Esophagus (tissue), 2 donors: ENCODE measurements around the gene KIAA1328. TPM values are rescaled to one million over a fixed set of nuclear protein-coding genes. Genes with fewer than 3 reads are reported as not detected.

Experiments used
- H3K27ac ChIP-seq, 2 donors: one replicate each; pipeline ENCODE4 v1.5.1; 2013; ENCODE audit warnings: low read depth in 2 of 2, mild to moderate bottlenecking in 2 of 2, inconsistent platforms in 1 of 2, low read length in 1 of 2, moderate library complexity in 1 of 2
- H3K27me3 ChIP-seq, 2 donors: one replicate each; pipeline ENCODE4 v1.6.1; 2013; ENCODE audit warnings: low read length in 2 of 2, control low read depth in 1 of 2, mild to moderate bottlenecking in 1 of 2; ENCODE audit not compliant: insufficient read depth in 2 of 2, control insufficient read depth in 1 of 2
- H3K36me3 ChIP-seq, 2 donors: one replicate each; pipeline ENCODE4 v1.6.1; 2013; ENCODE audit warnings: low read length in 1 of 2; ENCODE audit not compliant: control insufficient read depth in 2 of 2, insufficient read depth in 2 of 2
- H3K4me1 ChIP-seq, 2 donors: one replicate each; pipeline ENCODE4 v1.6.1; 2013; ENCODE audit warnings: low read length in 1 of 2; ENCODE audit not compliant: control insufficient read depth in 2 of 2, insufficient read depth in 2 of 2
- H3K4me3 ChIP-seq, 2 donors: one replicate each; pipeline ENCODE4 v1.5.1; 2013; ENCODE audit warnings: low read length in 2 of 2, mild to moderate bottlenecking in 2 of 2, low read depth in 1 of 2, moderate library complexity in 1 of 2
- H3K9me3 ChIP-seq, 2 donors: one replicate each; pipeline ENCODE4 v1.6.1; 2013; ENCODE audit warnings: mild to moderate bottlenecking in 2 of 2, low read depth in 1 of 2, low read length in 1 of 2, moderate library complexity in 1 of 2; ENCODE audit not compliant: control insufficient read depth in 2 of 2, insufficient read depth in 1 of 2
- WGBS, 2 donors: extraction: QIAGEN DNeasy Blood & Tissue Kit; methylation state at CpG; one replicate each; pipeline ENCODE4 v1.1.7; 2013; 5-methylcytosine and 5-hydroxymethylcytosine counted together
- polyA plus RNA-seq, 2 donors: library from polyadenylated mRNA; stranded (reverse); fragments of 200-250 nt; gene quantifications; one replicate each; pipeline ENCODE4 v1.2.3, GENCODE V29; 2013
- donor health status: healthy with polysubstance abuse.
- donor health status: Bipolar disorder and iron deficiency.

Gene KIAA1328
- polyA plus RNA-seq, 2 donors: 1.9 to 2.6 TPM

GRCh38 chr18:37249171-37249886, 420.4 kb downstream of the KIAA1328 start:
- Histone ChIP-seq H3K9me3 (no peaks in the 10 kb centered on the region), H3K27me3 (no peaks in the 10 kb centered on the region), H3K27ac (no peak overlapping the region), H3K4me3 (no peak overlapping the region), H3K4me1 (peaks cover under 1 to 2% of the 10 kb centered on the region in 2 donors), H3K36me3 (no peaks in the 10 kb centered on the region)
- WGBS, 2 donors: 75 to 81% methylated on average over 11 of the region's 11 CpGs

- H3K36me3 ChIP-seq: no peaks in the 10 kb centered on the region
- peaks cover 3 to 5% of the 10 kb centered on the region in 2 donors for H3K4me1 ChIP-seq
- H3K4me3 ChIP-seq: no peak overlapping the region
- 76 to 78% methylated on average over 6 of the region's 6 CpGs for WGBS, 2 donors
- no peaks in the 10 kb centered on the region for H3K9me3 ChIP-seq
- no peaks in the 10 kb centered on the region for H3K27me3 ChIP-seq
- H3K27ac ChIP-seq: no peak overlapping the region
Measured at GRCh38 chr18:37249895-37250618, 421.1 kb downstream of the KIAA1328 start.

- Histone ChIP-seq H3K4me3 (no peak overlapping the region), H3K27ac (no peak overlapping the region), H3K27me3 (no peaks in the 10 kb centered on the region), H3K9me3 (no peaks in the 10 kb centered on the region), H3K36me3 (no peaks in the 10 kb centered on the region), H3K4me1 (peaks cover 3 to 5% of the 10 kb centered on the region in 2 donors)
- 67 to 68% methylated on average over 3 of the region's 3 CpGs for WGBS, 2 donors
Measured at GRCh38 chr18:37251679-37252078, 422.8 kb downstream of the KIAA1328 start.

GRCh38 chr18:37252342-37252741, 423.4 kb downstream of the KIAA1328 start:
- Histone ChIP-seq H3K27ac (no peak overlapping the region), H3K36me3 (no peaks in the 10 kb centered on the region), H3K4me3 (no peak overlapping the region), H3K4me1 (peaks cover 3 to 5% of the 10 kb centered on the region in 2 donors), H3K27me3 (no peaks in the 10 kb centered on the region), H3K9me3 (no peaks in the 10 kb centered on the region)
- WGBS, 2 donors: 68 to 74% methylated on average over 3 of the region's 3 CpGs

GRCh38 chr18:37252854-37253393, 424.0 kb downstream of the KIAA1328 start:
- Histone ChIP-seq H3K4me1 (peaks cover 3 to 5% of the 10 kb centered on the region in 2 donors), H3K27ac (no peak overlapping the region), H3K9me3 (no peaks in the 10 kb centered on the region), H3K4me3 (no peak overlapping the region), H3K27me3 (no peaks in the 10 kb centered on the region), H3K36me3 (no peaks in the 10 kb centered on the region)
- WGBS, 2 donors: 69 to 71% methylated on average over 9 to 12 of the region's 12 CpGs

GRCh38 chr18:37253394-37254235, 424.7 kb downstream of the KIAA1328 start:
- Histone ChIP-seq H3K36me3 (no peaks in the 10 kb centered on the region), H3K4me3 (peak overlapping the region in 1 of 2 donors; percentile 38), H3K4me1 (peaks cover 3 to 5% of the 10 kb centered on the region in 2 donors), H3K9me3 (no peaks in the 10 kb centered on the region), H3K27me3 (no peaks in the 10 kb centered on the region), H3K27ac (no peak overlapping the region)
- 7 to 10% methylated on average over 52 to 83 of the region's 83 CpGs for WGBS, 2 donors

GRCh38 chr18:37254236-37254754, 425.4 kb downstream of the KIAA1328 start:
- H3K36me3 ChIP-seq: no peaks in the 10 kb centered on the region
- H3K27ac ChIP-seq: no peak overlapping the region
- H3K4me3 ChIP-seq: peak overlapping the region in 1 of 2 donors; percentile 38
- peaks cover 3 to 5% of the 10 kb centered on the region in 2 donors for H3K4me1 ChIP-seq
- no peaks in the 10 kb centered on the region for H3K9me3 ChIP-seq
- no peaks in the 10 kb centered on the region for H3K27me3 ChIP-seq
- 5 to 9% methylated on average over 24 to 49 of the region's 49 CpGs for WGBS, 2 donors

- H3K36me3 ChIP-seq: no peaks in the 10 kb centered on the region
- no peak overlapping the region for H3K4me3 ChIP-seq
- no peaks in the 10 kb centered on the region for H3K27me3 ChIP-seq
- peaks cover 3 to 5% of the 10 kb centered on the region in 2 donors for H3K4me1 ChIP-seq
- no peak overlapping the region for H3K27ac ChIP-seq
- no peaks in the 10 kb centered on the region for H3K9me3 ChIP-seq
- WGBS, 2 donors: 73 to 80% methylated on average over 12 of the region's 12 CpGs
Measured at GRCh38 chr18:37254973-37255372, 426.0 kb downstream of the KIAA1328 start.

GRCh38 chr18:37258131-37258530, 429.2 kb downstream of the KIAA1328 start:
- no peaks in the 10 kb centered on the region for H3K27me3 ChIP-seq
- WGBS, 2 donors: 43 to 44% methylated on average over 9 of the region's 9 CpGs
- no peaks in the 10 kb centered on the region for H3K9me3 ChIP-seq
- no peak overlapping the region for H3K4me3 ChIP-seq
- H3K4me1 ChIP-seq: peaks cover 3 to 5% of the 10 kb centered on the region in 2 donors
- no peak overlapping the region for H3K27ac ChIP-seq
- H3K36me3 ChIP-seq: no peaks in the 10 kb centered on the region
